Panc1 (cell line): ENCODE measurements around the gene CDCA8. TPM values are rescaled to one million over a fixed set of nuclear protein-coding genes. Genes with fewer than 3 reads are reported as not detected.

ENCODE experiments used
- ATAC-seq: fragments of 200-7000 bp; cut with Tn5 transposase; 2 replicates; pipeline ENCODE4 v1.9.1; 2020; ENCODE audit warnings: mild to moderate bottlenecking, moderate library complexity
- BruUV-seq: library from RNA; stranded (reverse); fragments of 400-500 nt; replicated peaks from 2 replicates; lab custom pipeline; 2021; lab: Mats Ljungman, UMichigan
- CTCF ChIA-PET: fragments of 300-600 bp; sonication (Branson Sonifier 250); formaldehyde crosslinking; loops from one replicate; lab custom pipeline; 2022; ENCODE audit warnings: antibody characterized with exemption; lab: Charles Lee
- POLR2A ChIA-PET: fragments of 300-600 bp; sonication (Branson Sonifier 250); formaldehyde crosslinking; loops from one replicate; lab custom pipeline; 2022; ENCODE audit warnings: antibody characterized with exemption; lab: Charles Lee
- DNase-seq: peaks from one replicate; pipeline ENCODE4 v3.0.0-alpha.2; 2010; ENCODE audit warnings: low read depth, low spot score
- H3K27ac ChIP-seq: 2 replicates; pipeline ENCODE4 v1.5.1; 2011; ENCODE audit warnings: mild to moderate bottlenecking, low read length, inconsistent platforms
- H3K27me3 ChIP-seq: fragments of 200-500 bp; sonication (Bioruptor generic); 2 replicates; pipeline ENCODE4 v1.6.0; 2014; ENCODE audit warnings: low read length, inconsistent platforms; ENCODE audit not compliant: control insufficient read depth, insufficient read depth
- H3K36me3 ChIP-seq: fragments of 200-500 bp; sonication (Bioruptor generic); 2 replicates; pipeline ENCODE4 v1.5.1; 2014; ENCODE audit warnings: inconsistent platforms, mild to moderate bottlenecking, low read length, moderate library complexity; ENCODE audit not compliant: control insufficient read depth, insufficient read depth
- H3K4me1 ChIP-seq: 2 replicates; pipeline ENCODE4 v1.5.1; 2011; ENCODE audit warnings: inconsistent platforms, mild to moderate bottlenecking, low read length, moderate library complexity; ENCODE audit not compliant: control insufficient read depth, insufficient read depth
- H3K4me3 ChIP-seq, 2 experiments: 2 replicates each; pipeline ENCODE4 v1.5.1; 2011 to 2012; ENCODE audit warnings: low read depth in 2 of 2, low read length in 2 of 2, mild to moderate bottlenecking in 2 of 2, inconsistent platforms in 1 of 2, moderate library complexity in 1 of 2
- H3K9me3 ChIP-seq: fragments of 200-500 bp; sonication (Bioruptor generic); 2 replicates; pipeline ENCODE4 v1.5.1; 2014; ENCODE audit warnings: low read depth, mild to moderate bottlenecking, inconsistent platforms, low read length, moderate library complexity; ENCODE audit not compliant: control insufficient read depth, insufficient read depth
- CTCF ChIP-seq: fragments of 450-650 bp; IDR thresholded peaks from 2 replicates; pipeline ENCODE4 v1.5.1; 2017; ENCODE audit warnings: mild to moderate bottlenecking
- POLR2AphosphoS5 ChIP-seq: IDR thresholded peaks from 2 replicates; pipeline ENCODE4 v1.6.1; 2012; ENCODE audit warnings: mild to moderate bottlenecking, low read depth, low read length, moderate library complexity
- REST ChIP-seq, 2 experiments: IDR thresholded peaks; 2 replicates each; pipeline ENCODE4 v1.6.1; 2011 to 2012; ENCODE audit warnings: low read depth in 2 of 2, control low read depth in 1 of 2, low read length in 1 of 2, mild to moderate bottlenecking in 1 of 2, moderate library complexity in 1 of 2; ENCODE audit not compliant: insufficient read depth in 1 of 2
- SIN3A ChIP-seq: IDR thresholded peaks from 2 replicates; pipeline ENCODE4 v1.6.1; 2012; ENCODE audit warnings: low read depth, mild to moderate bottlenecking, low read length, moderate library complexity, borderline replicate concordance; ENCODE audit not compliant: insufficient read depth
- TCF7L2 ChIP-seq: IDR thresholded peaks from 2 replicates; pipeline ENCODE4 v1.6.1; 2011; ENCODE audit warnings: mild to moderate bottlenecking, low read depth, low read length, inconsistent platforms
- in situ Hi-C: cut with HindIII; loops from 2 replicates; pipeline ENCODE4 v1.10.0; 2016; ENCODE audit warnings: low sequenced_read_pairs, low pct_unique_long_range_greater_than_20kb
- intact Hi-C: fragments of 100-400 bp; cut with micrococcal nuclease; formaldehyde crosslinking; loops from one replicate; pipeline ENCODE4 v1.10.0; 2022; ENCODE audit not compliant: unreplicated experiment
- total RNA-seq: library from RNA; stranded (reverse); gene quantifications from one replicate; pipeline ENCODE4 v1.2.1, GENCODE V29; 2021; ENCODE audit not compliant: unreplicated experiment

Gene CDCA8
- total RNA-seq, 1 experiment from 2014 or later = 56.5 TPM

GRCh38 chr1:37703061-37703460 lies 10.7 kb downstream of the CDCA8 start:
- ChIA-PET CTCF (no interaction called here), POLR2A (no interaction called here)
- intact Hi-C loops (no loop called here), in situ Hi-C loops (no loop called here)
- Histone ChIP-seq H3K4me1 (no peaks in the 10 kb centered on the region), H3K27me3 (no peaks in the 10 kb centered on the region), H3K27ac (no peak overlapping the region), H3K4me3 (no peak overlapping the region), H3K36me3 (peaks cover 50% of the 10 kb centered on the region), H3K9me3 (no peaks in the 10 kb centered on the region)
- DNase-seq = no peak
- no peak for ATAC-seq
- BruUV-seq = no TSS peak
- TF ChIP-seq CTCF (no peak), REST (IDR thresholded peaks at IDR 0.05; ENCODE audit: insufficient read depth in 1 of 2, low read depth in 2 of 2, low read length in 1 of 2) (no peak), POLR2AphosphoS5 (no peak), TCF7L2 (no peak), SIN3A (no peak)

GRCh38 chr1:37704966-37705365 lies 12.7 kb downstream of the CDCA8 start:
- ChIA-PET CTCF (no interaction called here), POLR2A (interaction anchor here (0.6 to 0.7 kb wide), 2 partner anchors 8 to 83 kb away, joined by 6 to 11 read pairs; no protein-coding TSS in a partner anchor)
- H3K36me3 ChIP-seq = peaks cover 49% of the 10 kb centered on the region

More at GRCh38 chr1:37704966-37705365, 12.7 kb downstream of the CDCA8 start:
- no peak overlapping the region for H3K4me3 ChIP-seq
- no TSS peak for BruUV-seq
- ATAC-seq (no peak), DNase-seq (no peak)
- no peaks in the 10 kb centered on the region for H3K9me3 ChIP-seq
- no peaks in the 10 kb centered on the region for H3K27me3 ChIP-seq
- no peak overlapping the region for H3K27ac ChIP-seq
- intact Hi-C loops = no loop called here
- H3K4me1 ChIP-seq = no peaks in the 10 kb centered on the region
- TF ChIP-seq TCF7L2 (no peak), REST (IDR thresholded peaks at IDR 0.05; ENCODE audit: insufficient read depth in 1 of 2, low read depth in 2 of 2, low read length in 1 of 2) (no peak), POLR2AphosphoS5 (no peak)
- in situ Hi-C loops = no loop called here
